ENCODE data around the gene USP17L22. TPM values are rescaled to one million over a fixed set of nuclear protein-coding genes. Genes with fewer than 3 reads are reported as not detected.
"Not testable (repeated sequence)": the region's sequence is repeated elsewhere in the genome, so short reads cannot be mapped to it uniquely, and the experiment has no call there.

USP17L22 gene
- total and polyA plus RNA-seq, 2 of the 4 experiments (the other 2 are of a cell fraction): not detected

DNA sequence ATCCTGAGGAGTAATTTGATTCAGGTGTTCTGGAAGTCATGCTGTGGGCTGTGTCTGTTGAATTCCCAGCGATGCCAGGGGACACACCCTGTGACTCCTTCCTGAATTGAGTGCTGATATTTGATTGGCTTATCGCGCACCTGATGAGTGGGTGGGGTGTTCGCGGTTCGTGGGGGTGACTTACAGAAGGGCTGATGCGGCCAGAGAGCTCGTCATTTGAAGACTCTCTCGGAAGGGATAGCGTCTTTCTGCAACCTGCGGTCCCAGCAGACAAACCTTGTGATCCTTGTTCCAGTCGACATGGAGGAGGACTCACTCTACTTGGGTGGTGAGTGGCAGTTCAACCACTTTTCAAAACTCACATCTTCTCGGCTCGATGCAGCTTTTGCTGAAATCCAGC, 42.8 kb upstream of the USP17L22 start, which contains the start of gene USP17L13:
Gene USP17L13, plus strand, starts transcription at position 301 of the 400 bp plus-strand sequence. Its CDS starts 0 bp downstream, at position 301.
- H3K36me3 ChIP-seq (ENCODE audit: control insufficient read depth, insufficient read depth, low read length); H3K79me1 ChIP-seq (ENCODE audit: low read depth in 1 of 2, low read length in 2 of 2); H3K9me1 ChIP-seq (ENCODE audit: insufficient read depth, low read length); H2AFZ ChIP-seq (replicated peaks; ENCODE audit: low read length, poor library complexity); dilution Hi-C loops (cut with HindIII; ENCODE audit: low sequenced_read_pairs, unreplicated experiment); H2AK9ac ChIP-seq (replicated peaks; ENCODE audit: low read depth, low read length, poor library complexity); ATAC-seq (ENCODE audit: low read depth); H3K18ac ChIP-seq (ENCODE audit: low read depth, low read length); CTCF ChIA-PET; H3K14ac ChIP-seq (replicated peaks; ENCODE audit: low read depth, low read length); H3K9ac ChIP-seq (ENCODE audit: low read depth, low read length); H3K56ac ChIP-seq (ENCODE audit: extremely low read depth, insufficient read depth, low read length); H2BK15ac ChIP-seq (ENCODE audit: low read depth, low read length); H3K4ac ChIP-seq (ENCODE audit: low read depth, low read length); H2BK120ac ChIP-seq (ENCODE audit: low read depth, low read length); H4K91ac ChIP-seq (ENCODE audit: insufficient read depth, low read depth, low read length); H4K8ac ChIP-seq (ENCODE audit: low read depth in 2 of 2, low read length in 2 of 2); H3K4me2 ChIP-seq (ENCODE audit: low read depth, low read length); H3K9me3 ChIP-seq (ENCODE audit: control insufficient read depth, insufficient read depth, low read length); H3K4me3 ChIP-seq (ENCODE audit: insufficient read depth, low read depth, low read length); H4K5ac ChIP-seq (ENCODE audit: low read depth, low read length); H3K27ac ChIP-seq (ENCODE audit: insufficient read depth, low read length); H4K20me1 ChIP-seq (ENCODE audit: insufficient read depth, low read length); H2AK5ac ChIP-seq (ENCODE audit: low read depth, low read length); POLR2A ChIA-PET (ENCODE audit: unreplicated experiment); intact Hi-C loops (cut with micrococcal nuclease); H3K27me3 ChIP-seq (ENCODE audit: control insufficient read depth, insufficient read depth, low read length); H2BK20ac ChIP-seq (ENCODE audit: low read depth, low read length); BruUV-seq (replicated peaks); H3K23ac ChIP-seq (ENCODE audit: low read depth, low read length); H3K4me1 ChIP-seq (ENCODE audit: control insufficient read depth, insufficient read depth, low read length); DNase-seq; H2BK5ac ChIP-seq (ENCODE audit: low read depth, low read length, poor library complexity, severe bottlenecking); in situ Hi-C loops (cut with MboI; ENCODE audit: low sequenced_read_pairs): not testable (repeated sequence)
- WGBS, 2 experiments (ENCODE audit: extremely low coverage in 2 of 2, insufficient read length in 1 of 2): no CpG with 5 or more reads among the region's 14 CpGs

DNA sequence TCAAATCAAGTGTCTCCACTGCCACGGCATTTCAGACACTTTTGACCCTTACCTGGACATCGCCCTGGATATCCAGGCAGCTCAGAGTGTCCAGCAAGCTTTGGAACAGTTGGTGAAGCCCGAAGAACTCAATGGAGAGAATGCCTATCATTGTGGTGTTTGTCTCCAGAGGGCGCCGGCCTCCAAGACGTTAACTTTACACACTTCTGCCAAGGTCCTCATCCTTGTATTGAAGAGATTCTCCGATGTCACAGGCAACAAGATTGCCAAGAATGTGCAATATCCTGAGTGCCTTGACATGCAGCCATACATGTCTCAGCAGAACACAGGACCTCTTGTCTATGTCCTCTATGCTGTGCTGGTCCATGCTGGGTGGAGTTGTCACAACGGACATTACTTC, 37.2 kb upstream of the USP17L22 start:
- ATAC-seq (ENCODE audit: low read depth); CTCF ChIA-PET; H3K4ac ChIP-seq (ENCODE audit: low read depth, low read length); DNase-seq; POLR2A ChIA-PET (ENCODE audit: unreplicated experiment); H3K27me3 ChIP-seq (ENCODE audit: control insufficient read depth, insufficient read depth, low read length); H2BK5ac ChIP-seq (ENCODE audit: low read depth, low read length, poor library complexity, severe bottlenecking); H2AK9ac ChIP-seq (replicated peaks; ENCODE audit: low read depth, low read length, poor library complexity); H3K9ac ChIP-seq (ENCODE audit: low read depth, low read length); H3K4me3 ChIP-seq (ENCODE audit: insufficient read depth, low read depth, low read length); H4K20me1 ChIP-seq (ENCODE audit: insufficient read depth, low read length); H3K36me3 ChIP-seq (ENCODE audit: control insufficient read depth, insufficient read depth, low read length); H3K23ac ChIP-seq (ENCODE audit: low read depth, low read length); H3K18ac ChIP-seq (ENCODE audit: low read depth, low read length); H2BK20ac ChIP-seq (ENCODE audit: low read depth, low read length); H2BK15ac ChIP-seq (ENCODE audit: low read depth, low read length); H3K14ac ChIP-seq (replicated peaks; ENCODE audit: low read depth, low read length); BruUV-seq (replicated peaks); H2AFZ ChIP-seq (replicated peaks; ENCODE audit: low read length, poor library complexity); H4K8ac ChIP-seq (ENCODE audit: low read depth in 2 of 2, low read length in 2 of 2); in situ Hi-C loops (cut with MboI; ENCODE audit: low sequenced_read_pairs); H3K9me1 ChIP-seq (ENCODE audit: insufficient read depth, low read length); intact Hi-C loops (cut with micrococcal nuclease); H3K9me3 ChIP-seq (ENCODE audit: control insufficient read depth, insufficient read depth, low read length); H4K91ac ChIP-seq (ENCODE audit: insufficient read depth, low read depth, low read length); H2BK120ac ChIP-seq (ENCODE audit: low read depth, low read length); H3K56ac ChIP-seq (ENCODE audit: extremely low read depth, insufficient read depth, low read length); H3K27ac ChIP-seq (ENCODE audit: insufficient read depth, low read length); H3K4me1 ChIP-seq (ENCODE audit: control insufficient read depth, insufficient read depth, low read length); H3K79me1 ChIP-seq (ENCODE audit: low read depth in 1 of 2, low read length in 2 of 2); H3K4me2 ChIP-seq (ENCODE audit: low read depth, low read length); dilution Hi-C loops (cut with HindIII; ENCODE audit: low sequenced_read_pairs, unreplicated experiment); H2AK5ac ChIP-seq (ENCODE audit: low read depth, low read length); H4K5ac ChIP-seq (ENCODE audit: low read depth, low read length): not testable (repeated sequence)
- WGBS, 2 experiments (ENCODE audit: extremely low coverage in 2 of 2, insufficient read length in 1 of 2): no CpG with 5 or more reads among the region's 8 CpGs
